Fibroblast of lung (primary cell): Measurements from ENCODE around the gene DHRS7C. TPM values are rescaled to one million over a fixed set of nuclear protein-coding genes. Genes with fewer than 3 reads are reported as not detected.
A peak's percentile ranks its signal among the peaks of the same experiment; 100 is the strongest.

Source experiments
- DNase-seq, 2 donors: peaks; one replicate each; pipeline versions ENCODE4 v3.0.0 to v3.0.0-alpha.2; 2010; ENCODE audit warnings: low read depth in 2 of 2
- H2AFZ ChIP-seq: 2 replicates; pipeline ENCODE4 v1.5.1; 2012; ENCODE audit warnings: low read length, control low read depth, inconsistent platforms
- H3K27ac ChIP-seq: 2 replicates; pipeline ENCODE4 v1.5.1; 2011; ENCODE audit warnings: low read length, control low read depth; ENCODE audit not compliant: insufficient read depth
- H3K27me3 ChIP-seq: 2 replicates; pipeline ENCODE4 v1.5.1; 2011; ENCODE audit warnings: mild to moderate bottlenecking, low read length; ENCODE audit not compliant: control insufficient read depth, insufficient read depth
- H3K36me3 ChIP-seq: 2 replicates; pipeline ENCODE4 v1.5.1; 2011; ENCODE audit warnings: low read length; ENCODE audit not compliant: control insufficient read depth, insufficient read depth
- H3K4me1 ChIP-seq: 2 replicates; pipeline ENCODE4 v1.5.1; 2011; ENCODE audit warnings: low read length; ENCODE audit not compliant: control insufficient read depth, insufficient read depth; ENCODE audit errors: extremely low read depth
- H3K4me2 ChIP-seq: 2 replicates; pipeline ENCODE4 v1.5.1; 2011; ENCODE audit warnings: low read length, control low read depth; ENCODE audit not compliant: insufficient read depth; ENCODE audit errors: extremely low read depth
- H3K4me3 ChIP-seq, 4 experiments: fragments of 200-600 bp in 1 of 4; sonication (generic) in 1 of 4; replicated peaks in 1 of 4; 2 replicates each; pipeline ENCODE4 v1.5.1; 2011 to 2016; ENCODE audit warnings: low read length in 4 of 4, low read depth in 3 of 4, mild to moderate bottlenecking in 3 of 4, control low read depth in 2 of 4, inconsistent platforms in 1 of 4, mixed read lengths in 1 of 4; ENCODE audit not compliant: insufficient read depth in 1 of 4; ENCODE audit errors: control extremely low read depth in 1 of 4
- H3K79me2 ChIP-seq: 2 replicates; pipeline ENCODE4 v1.5.1; 2012; ENCODE audit warnings: mild to moderate bottlenecking, low read length, inconsistent platforms; ENCODE audit not compliant: control insufficient read depth, insufficient read depth
- H3K9ac ChIP-seq: 2 replicates; pipeline ENCODE4 v1.5.1; 2011; ENCODE audit warnings: mild to moderate bottlenecking, low read length, control low read depth; ENCODE audit not compliant: insufficient read depth
- H3K9me3 ChIP-seq: 2 replicates; pipeline ENCODE4 v1.5.1; 2012; ENCODE audit warnings: low read depth, low read length; ENCODE audit not compliant: control insufficient read depth, insufficient read depth
- H4K20me1 ChIP-seq: 2 replicates; pipeline ENCODE4 v1.5.1; 2011; ENCODE audit warnings: low read length; ENCODE audit not compliant: control insufficient read depth, insufficient read depth; ENCODE audit errors: extremely low read depth
- CTCF ChIP-seq, 2 donors: IDR thresholded peaks in 1 of 2; conservative IDR thresholded peaks in 1 of 2; 1 replicate in 1 of 2; 2 replicates in 1 of 2; pipeline ENCODE4 v1.5.1; 2011 to 2012; ENCODE audit warnings: low read length in 2 of 2, control low read depth in 1 of 2, inconsistent platforms in 1 of 2, low read depth in 1 of 2, mild to moderate bottlenecking in 1 of 2
- EZH2 ChIP-seq: IDR thresholded peaks from 2 replicates; pipeline ENCODE4 v1.5.1; 2012; ENCODE audit warnings: low read length, control low read depth, mild to moderate bottlenecking; ENCODE audit errors: missing control alignments
- polyA plus RNA-seq, 2 donors: library from polyadenylated mRNA; depleted of rRNA in 1 of 2; stranded (reverse) in 1 of 2; unstranded in 1 of 2; fragments of >200 nt; gene quantifications; 2 replicates each; pipeline ENCODE4 v1.2.1, GENCODE V29; 2011 to 2012; ENCODE audit warnings: missing spikeins in 1 of 2
- total RNA-seq: library from RNA; depleted of rRNA; stranded (reverse); fragments of >200 nt; gene quantifications from 2 replicates; pipeline ENCODE4 v1.2.1, GENCODE V29; 2014

The DHRS7C gene
- total and polyA plus RNA-seq, 2 donors (not counting 1 experiment from before 2014, with no cell fraction given) = not detected

GRCh38 chr17:9829343-9829742, 38.0 kb upstream of the DHRS7C start:
- H3K4me1 ChIP-seq = no peaks in the 10 kb centered on the region
- no peak for DNase-seq
- no peaks in the 10 kb centered on the region for H3K9me3 ChIP-seq
- no peak overlapping the region for H3K4me2 ChIP-seq
- H2AFZ ChIP-seq = no peak overlapping the region
- H4K20me1 ChIP-seq = no peaks in the 10 kb centered on the region
- no peaks in the 10 kb centered on the region for H3K27me3 ChIP-seq
- H3K9ac ChIP-seq = no peak overlapping the region
- no peak overlapping the region for H3K4me3 ChIP-seq
- no peaks in the 10 kb centered on the region for H3K79me2 ChIP-seq
- no peaks in the 10 kb centered on the region for H3K36me3 ChIP-seq
- no peak overlapping the region for H3K27ac ChIP-seq
- TF ChIP-seq CTCF (conservative IDR thresholded peaks at IDR 0.05 in 1 of 2, IDR thresholded peaks at IDR 0.05 in 1 of 2; ENCODE audit: low read depth in 1 of 2, low read length in 2 of 2) (no peak), EZH2 (no peak)

DNA sequence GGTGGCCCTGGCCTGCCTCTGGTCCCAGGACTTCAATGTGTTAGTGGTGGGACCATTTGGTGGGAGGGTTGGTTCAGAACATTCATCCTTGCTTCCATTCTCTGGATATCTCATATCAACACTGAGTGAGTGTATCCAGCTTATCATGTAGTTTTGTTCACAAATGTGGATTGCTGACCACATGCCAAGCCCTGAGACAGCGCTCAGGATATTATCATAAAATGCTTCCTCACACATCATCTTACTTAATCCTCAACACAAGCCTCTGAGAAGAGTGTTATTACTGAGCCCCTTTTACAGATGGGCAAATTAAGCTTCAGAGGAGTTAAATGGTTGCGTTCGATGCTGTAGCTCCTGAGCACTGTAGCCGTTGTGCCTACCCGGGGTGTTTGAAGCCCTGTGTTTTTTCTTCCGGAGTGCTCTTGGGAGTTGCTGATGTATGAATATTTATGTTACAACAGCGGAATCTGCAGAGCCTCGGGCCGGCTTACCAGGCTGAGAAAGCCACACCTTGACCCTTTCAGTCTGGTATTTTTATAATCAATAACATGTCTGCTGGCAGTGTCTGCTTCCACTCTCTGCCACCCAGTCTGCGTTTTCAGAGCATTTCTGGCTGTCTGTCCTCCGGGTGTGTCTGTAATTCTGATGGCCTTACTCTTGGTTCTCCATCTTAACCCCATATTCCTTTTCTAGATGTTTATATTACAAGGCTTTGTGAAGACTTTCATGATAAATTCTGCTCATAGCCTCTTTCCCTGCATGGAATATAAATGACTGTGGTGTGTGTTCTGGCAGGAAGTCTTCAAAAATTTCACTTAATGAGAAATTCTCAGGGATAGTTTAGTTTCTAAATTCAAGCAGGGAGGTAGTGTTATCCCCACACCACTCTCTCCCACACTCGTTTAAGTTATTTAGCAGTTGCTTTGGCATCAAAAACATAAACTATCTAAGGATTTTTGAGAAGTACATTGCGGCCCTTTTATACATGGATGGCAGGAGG, 37.2 kb upstream of the DHRS7C start:
- no peak overlapping the region for H3K4me2 ChIP-seq
- no peaks in the 10 kb centered on the region for H3K4me1 ChIP-seq
- H3K9ac ChIP-seq = no peak overlapping the region
- no peak overlapping the region for H2AFZ ChIP-seq
- H3K36me3 ChIP-seq = no peaks in the 10 kb centered on the region
- no peak for TF ChIP-seq CTCF (conservative IDR thresholded peaks at IDR 0.05 in 1 of 2, IDR thresholded peaks at IDR 0.05 in 1 of 2; ENCODE audit: low read depth in 1 of 2, low read length in 2 of 2)
- no peak for TF ChIP-seq EZH2
- no peaks in the 10 kb centered on the region for H3K79me2 ChIP-seq
- H4K20me1 ChIP-seq = no peaks in the 10 kb centered on the region
- no peak overlapping the region for H3K27ac ChIP-seq
- no peak overlapping the region for H3K4me3 ChIP-seq
- peak; percentile 27 to 64 for DNase-seq
- no peaks in the 10 kb centered on the region for H3K27me3 ChIP-seq
- no peaks in the 10 kb centered on the region for H3K9me3 ChIP-seq

- no peaks in the 10 kb centered on the region for H4K20me1 ChIP-seq
- no peaks in the 10 kb centered on the region for H3K79me2 ChIP-seq
- H3K9me3 ChIP-seq = no peaks in the 10 kb centered on the region
- no peak within 1 kb of the TSS for H3K4me2 ChIP-seq
- no peak within 1 kb of the TSS for H2AFZ ChIP-seq
- no peaks in the 10 kb centered on the region for H3K27me3 ChIP-seq
- no peak for DNase-seq
- no peak within 1 kb of the TSS for H3K9ac ChIP-seq
- H3K4me3 ChIP-seq = no peak within 1 kb of the TSS
- H3K4me1 ChIP-seq = no peaks in the 10 kb centered on the region
- H3K27ac ChIP-seq = no peak within 1 kb of the TSS
- TF ChIP-seq EZH2 (no peak), CTCF (conservative IDR thresholded peaks at IDR 0.05 in 1 of 2, IDR thresholded peaks at IDR 0.05 in 1 of 2; ENCODE audit: low read depth in 1 of 2, low read length in 2 of 2) (no peak)
- no peaks in the 10 kb centered on the region for H3K36me3 ChIP-seq
Measured at GRCh38 chr17:9825641-9826150, 34.3 kb upstream of the DHRS7C start, which contains the start of gene GLP2R. TSS of gene GLP2R (plus strand) at chr17:9825924. CDS start at chr17:9826064, 140 bp downstream.
